MCF 10A (cell line): ENCODE results near the gene MUC20. TPM values are rescaled to one million over a fixed set of nuclear protein-coding genes. Genes with fewer than 3 reads are reported as not detected.
"Not testable (repeated sequence)": the region's sequence is repeated elsewhere in the genome, so short reads cannot be mapped to it uniquely, and the experiment has no call there.

ENCODE experiments used
- BruUV-seq: library from RNA; stranded (reverse); fragments of 400-500 nt; replicated peaks from 2 replicates; lab custom pipeline; 2021; lab: Mats Ljungman, UMichigan
- CTCF ChIA-PET: fragments of 300-600 bp; sonication (Branson Sonifier 250); formaldehyde crosslinking; extraction: SDS; loops from one replicate; lab custom pipeline; 2021; ENCODE audit warnings: antibody characterized with exemption, inconsistent platforms; lab: Yijun Ruan, JAX
- POLR2A ChIA-PET: fragments of 300-600, 350-650 bp; sonication (Branson Sonifier 250); formaldehyde crosslinking; extraction: SDS; loops from one replicate; lab custom pipeline; 2020; ENCODE audit warnings: antibody characterized with exemption, inconsistent platforms; lab: Yijun Ruan, JAX
- DNase-seq: peaks from one replicate; pipeline ENCODE4 v3.0.0-alpha.2; 2018; ENCODE audit not compliant: unreplicated experiment
- H3K27ac Mint-ChIP-seq: one replicate; pipeline ENCODE4 v1.8.0; 2022; ENCODE audit warnings: mild to moderate bottlenecking, low read depth, mixed read lengths; ENCODE audit not compliant: unreplicated experiment
- H3K27me3 Mint-ChIP-seq: one replicate; pipeline ENCODE4 v1.8.0; 2022; ENCODE audit warnings: mixed read lengths; ENCODE audit not compliant: insufficient read depth, unreplicated experiment
- H3K36me3 Mint-ChIP-seq: one replicate; pipeline ENCODE4 v1.8.0; 2022; ENCODE audit warnings: mild to moderate bottlenecking, moderate library complexity, mixed read lengths; ENCODE audit not compliant: insufficient read depth, unreplicated experiment
- H3K4me1 Mint-ChIP-seq: one replicate; pipeline ENCODE4 v1.8.0; 2022; ENCODE audit warnings: mixed read lengths; ENCODE audit not compliant: insufficient read depth, unreplicated experiment
- H3K4me3 Mint-ChIP-seq: one replicate; pipeline ENCODE4 v1.8.0; 2022; ENCODE audit warnings: mild to moderate bottlenecking, moderate library complexity, mixed read lengths; ENCODE audit not compliant: unreplicated experiment
- H3K9me3 Mint-ChIP-seq: one replicate; pipeline ENCODE4 v1.8.0; 2022; ENCODE audit warnings: mixed read lengths; ENCODE audit not compliant: unreplicated experiment
- intact Hi-C: fragments of 100-400 bp; cut with micrococcal nuclease; formaldehyde crosslinking; loops from 2 replicates; pipeline ENCODE4 v1.14.1; 2022
- total RNA-seq: library from RNA; stranded (reverse); gene quantifications from 2 replicates; pipeline ENCODE4 v1.2.3, GENCODE V29; 2022
- TF ChIP-seq, protein P1 (sequence below): fragments of 200-600 bp; IDR thresholded peaks from one replicate; pipeline ENCODE4 v1.8.0; 2022; ENCODE audit warnings: antibody characterized with exemption, mild to moderate bottlenecking; ENCODE audit not compliant: unreplicated experiment

MUC20 gene
- total RNA-seq, 1 experiment from 2014 or later, result 2.3 TPM

GRCh38 chr3:195769551-195769950, 48.8 kb downstream of the MUC20 start:
- ChIA-PET POLR2A (no interaction called here), CTCF (no interaction called here)
- H3K27ac Mint-ChIP-seq, result no peak overlapping the region
- intact Hi-C loops, result no loop called here
- no TSS peak for BruUV-seq
- H3K9me3 Mint-ChIP-seq, result peaks cover 16% of the 10 kb centered on the region
- H3K4me3 Mint-ChIP-seq, result no peak overlapping the region
- H3K27me3 Mint-ChIP-seq, result no peaks in the 10 kb centered on the region
- H3K36me3 Mint-ChIP-seq, result no peaks in the 10 kb centered on the region
- TF ChIP-seq, protein P1, sequence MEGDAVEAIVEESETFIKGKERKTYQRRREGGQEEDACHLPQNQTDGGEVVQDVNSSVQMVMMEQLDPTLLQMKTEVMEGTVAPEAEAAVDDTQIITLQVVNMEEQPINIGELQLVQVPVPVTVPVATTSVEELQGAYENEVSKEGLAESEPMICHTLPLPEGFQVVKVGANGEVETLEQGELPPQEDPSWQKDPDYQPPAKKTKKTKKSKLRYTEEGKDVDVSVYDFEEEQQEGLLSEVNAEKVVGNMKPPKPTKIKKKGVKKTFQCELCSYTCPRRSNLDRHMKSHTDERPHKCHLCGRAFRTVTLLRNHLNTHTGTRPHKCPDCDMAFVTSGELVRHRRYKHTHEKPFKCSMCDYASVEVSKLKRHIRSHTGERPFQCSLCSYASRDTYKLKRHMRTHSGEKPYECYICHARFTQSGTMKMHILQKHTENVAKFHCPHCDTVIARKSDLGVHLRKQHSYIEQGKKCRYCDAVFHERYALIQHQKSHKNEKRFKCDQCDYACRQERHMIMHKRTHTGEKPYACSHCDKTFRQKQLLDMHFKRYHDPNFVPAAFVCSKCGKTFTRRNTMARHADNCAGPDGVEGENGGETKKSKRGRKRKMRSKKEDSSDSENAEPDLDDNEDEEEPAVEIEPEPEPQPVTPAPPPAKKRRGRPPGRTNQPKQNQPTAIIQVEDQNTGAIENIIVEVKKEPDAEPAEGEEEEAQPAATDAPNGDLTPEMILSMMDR, result no peak
- H3K4me1 Mint-ChIP-seq, result no peaks in the 10 kb centered on the region
- no peak for DNase-seq

GRCh38 chr3:195770081-195770840, 49.5 kb downstream of the MUC20 start:
- no TSS peak for BruUV-seq
- TF ChIP-seq, protein P1, result no peak
- H3K27ac Mint-ChIP-seq, result no peak overlapping the region
- no peaks in the 10 kb centered on the region for H3K4me1 Mint-ChIP-seq
- ChIA-PET CTCF (no interaction called here), POLR2A (no interaction called here)
- H3K4me3 Mint-ChIP-seq, result no peak overlapping the region
- H3K36me3 Mint-ChIP-seq, result no peaks in the 10 kb centered on the region
- H3K9me3 Mint-ChIP-seq, result peaks cover 16% of the 10 kb centered on the region
- H3K27me3 Mint-ChIP-seq, result no peaks in the 10 kb centered on the region
- intact Hi-C loops, result no loop called here
- no peak for DNase-seq

- H3K36me3 Mint-ChIP-seq, H3K4me1 Mint-ChIP-seq, DNase-seq, CTCF ChIA-PET, H3K27ac Mint-ChIP-seq, H3K4me3 Mint-ChIP-seq, POLR2A ChIA-PET, H3K27me3 Mint-ChIP-seq, intact Hi-C loops, BruUV-seq: not testable (repeated sequence)
- peaks cover 16% of the 10 kb centered on the region for H3K9me3 Mint-ChIP-seq
Measured at GRCh38 chr3:195770841-195771645, 50.3 kb downstream of the MUC20 start.

- TF ChIP-seq, protein P1, result no peak
- Mint-ChIP-seq H3K36me3 (no peaks in the 10 kb centered on the region), H3K4me1 (no peaks in the 10 kb centered on the region), H3K9me3 (peaks cover 16% of the 10 kb centered on the region), H3K27ac (no peak overlapping the region), H3K4me3 (no peak overlapping the region), H3K27me3 (no peaks in the 10 kb centered on the region)
- POLR2A ChIA-PET, result no interaction called here
- no peak for DNase-seq
- BruUV-seq, result no TSS peak
- CTCF ChIA-PET, result interaction anchor here (0.7 kb wide), 1 partner anchor 1047 kb away, joined by 3 read pairs; no protein-coding TSS in a partner anchor
- intact Hi-C loops, result no loop called here
Measured at GRCh38 chr3:195771646-195772300, 51.0 kb downstream of the MUC20 start.
